Right atrium auricular region (tissue), 2 donors: ENCODE results near the gene SPEM2. TPM values are rescaled to one million over a fixed set of nuclear protein-coding genes. Genes with fewer than 3 reads are reported as not detected.

Experiments
- DNase-seq: peaks from one replicate; pipeline ENCODE4 v3.0.0-alpha.2; 2019; ENCODE audit warnings: low spot score
- H3K27ac ChIP-seq, 2 donors: fragments of 200-600 bp; sonication (generic); 1 replicate in 1 of 2; 2 replicates in 1 of 2; pipeline ENCODE4 v1.5.1; 2016 to 2019
- H3K27me3 ChIP-seq, 2 donors: fragments of 200-600 bp; sonication (generic); one replicate each; pipeline versions ENCODE4 v1.5.1 to v1.6.0; 2017 to 2019
- H3K36me3 ChIP-seq: fragments of 200-600 bp; sonication (generic); one replicate; pipeline ENCODE4 v1.5.1; 2016
- H3K4me1 ChIP-seq, 2 donors: fragments of 200-600 bp; sonication (generic); one replicate each; pipeline versions ENCODE4 v1.5.1 to v1.6.0; 2017 to 2019
- H3K4me3 ChIP-seq, 2 donors: fragments of 200-600 bp; sonication (generic); 1 replicate in 1 of 2; 2 replicates in 1 of 2; pipeline ENCODE4 v1.5.1; 2017 to 2019; ENCODE audit warnings: mild to moderate bottlenecking in 1 of 2, moderate library complexity in 1 of 2
- H3K9me3 ChIP-seq, 2 donors: fragments of 200-600 bp; sonication (generic); one replicate each; pipeline ENCODE4 v1.5.1; 2019
- CTCF ChIP-seq, 2 donors: fragments of 200-600 bp; sonication (generic); IDR thresholded peaks; one replicate each; pipeline ENCODE4 v1.5.1; 2019; ENCODE audit warnings: antibody characterized with exemption in 2 of 2
- total RNA-seq, 2 donors: library from RNA; depleted of rRNA; stranded (reverse); fragments of >200 nt; gene quantifications; one replicate each; pipeline ENCODE4 v1.1.0, GENCODE V29; 2016

SPEM2 gene
- total RNA-seq, 2 donors from 2014 or later = not detected

- no peaks in the 10 kb centered on the region for H3K27me3 ChIP-seq
- DNase-seq = no peak
- no peak for TF ChIP-seq CTCF (IDR thresholded peaks at IDR 0.05)
These were observed 26.8 kb upstream of the SPEM2 start for GRCh38 chr17:7398612-7399011.

GRCh38 chr17:7403043-7403726 lies 22.2 kb upstream of the SPEM2 start:
- no peaks in the 10 kb centered on the region for H3K36me3 ChIP-seq
- no peaks in the 10 kb centered on the region for H3K27me3 ChIP-seq
- no peak for TF ChIP-seq CTCF (IDR thresholded peaks at IDR 0.05)
- H3K9me3 ChIP-seq = no peaks in the 10 kb centered on the region
- peak overlapping the region; percentile 59 to 76 for H3K4me3 ChIP-seq
- DNase-seq = peak; percentile 78
- peak overlapping the region; percentile 91 to 94 for H3K27ac ChIP-seq
- peaks cover 0 to 27% of the 10 kb centered on the region in 2 donors for H3K4me1 ChIP-seq

More at GRCh38 chr17:7398612-7399011, 26.8 kb upstream of the SPEM2 start:
- no peak overlapping the region for H3K4me3 ChIP-seq
- H3K27ac ChIP-seq = no peak overlapping the region
- H3K9me3 ChIP-seq = no peaks in the 10 kb centered on the region
- no peaks in the 10 kb centered on the region for H3K36me3 ChIP-seq
- peaks cover 0 to 25% of the 10 kb centered on the region in 2 donors for H3K4me1 ChIP-seq

GRCh38 chr17:7403727-7403976 lies 21.8 kb upstream of the SPEM2 start:
- Histone ChIP-seq H3K4me1 (peaks cover 0 to 27% of the 10 kb centered on the region in 2 donors), H3K9me3 (no peaks in the 10 kb centered on the region), H3K27me3 (no peaks in the 10 kb centered on the region), H3K27ac (peak overlapping the region; percentile 91 to 94), H3K36me3 (no peaks in the 10 kb centered on the region), H3K4me3 (peak overlapping the region; percentile 59 to 76)
- TF ChIP-seq CTCF (IDR thresholded peaks at IDR 0.05) = no peak
- no peak for DNase-seq

GRCh38 chr17:7403977-7404736 lies 21.3 kb upstream of the SPEM2 start, which contains the start of gene TMEM256:
Gene TMEM256, minus strand, starts transcription at chr17:7404097. Its CDS starts 13 bp downstream, at chr17:7404084.
- Histone ChIP-seq H3K9me3 (no peaks in the 10 kb centered on the region), H3K4me1 (peaks cover 0 to 27% of the 10 kb centered on the region in 2 donors), H3K36me3 (no peaks in the 10 kb centered on the region), H3K4me3 (peak within 1 kb of the TSS; percentile 74 to 76), H3K27ac (peak within 1 kb of the TSS; percentile 91 to 94), H3K27me3 (no peaks in the 10 kb centered on the region)
- peak; percentile 100 for DNase-seq
- no peak for TF ChIP-seq CTCF (IDR thresholded peaks at IDR 0.05)

- Histone ChIP-seq H3K4me3 (peak overlapping the region; percentile 74 to 76), H3K36me3 (no peaks in the 10 kb centered on the region), H3K4me1 (peaks cover 0 to 27% of the 10 kb centered on the region in 2 donors)
These were observed 20.6 kb upstream of the SPEM2 start for GRCh38 chr17:7404737-7405349.

More at GRCh38 chr17:7404737-7405349, 20.6 kb upstream of the SPEM2 start:
- no peak for TF ChIP-seq CTCF (IDR thresholded peaks at IDR 0.05)
- no peaks in the 10 kb centered on the region for H3K27me3 ChIP-seq
- H3K27ac ChIP-seq = peak overlapping the region; percentile 91 to 94
- DNase-seq = peak; percentile 64
- H3K9me3 ChIP-seq = no peaks in the 10 kb centered on the region
